Measurements from ENCODE around the gene LCN12. TPM values are rescaled to one million over a fixed set of nuclear protein-coding genes. Genes with fewer than 3 reads are reported as not detected.

The LCN12 gene, protein sequence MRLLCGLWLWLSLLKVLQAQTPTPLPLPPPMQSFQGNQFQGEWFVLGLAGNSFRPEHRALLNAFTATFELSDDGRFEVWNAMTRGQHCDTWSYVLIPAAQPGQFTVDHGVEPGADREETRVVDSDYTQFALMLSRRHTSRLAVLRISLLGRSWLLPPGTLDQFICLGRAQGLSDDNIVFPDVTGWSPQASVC
- not detected for polyA plus RNA-seq (2013, experiment 1 of 4)
- polyA plus RNA-seq (2013, experiment 2 of 4) = 0.78 TPM
- polyA plus RNA-seq (2013, experiment 3 of 4) = 0.64 TPM
- 0.77 TPM for polyA plus RNA-seq (2013, experiment 4 of 4)

DNA sequence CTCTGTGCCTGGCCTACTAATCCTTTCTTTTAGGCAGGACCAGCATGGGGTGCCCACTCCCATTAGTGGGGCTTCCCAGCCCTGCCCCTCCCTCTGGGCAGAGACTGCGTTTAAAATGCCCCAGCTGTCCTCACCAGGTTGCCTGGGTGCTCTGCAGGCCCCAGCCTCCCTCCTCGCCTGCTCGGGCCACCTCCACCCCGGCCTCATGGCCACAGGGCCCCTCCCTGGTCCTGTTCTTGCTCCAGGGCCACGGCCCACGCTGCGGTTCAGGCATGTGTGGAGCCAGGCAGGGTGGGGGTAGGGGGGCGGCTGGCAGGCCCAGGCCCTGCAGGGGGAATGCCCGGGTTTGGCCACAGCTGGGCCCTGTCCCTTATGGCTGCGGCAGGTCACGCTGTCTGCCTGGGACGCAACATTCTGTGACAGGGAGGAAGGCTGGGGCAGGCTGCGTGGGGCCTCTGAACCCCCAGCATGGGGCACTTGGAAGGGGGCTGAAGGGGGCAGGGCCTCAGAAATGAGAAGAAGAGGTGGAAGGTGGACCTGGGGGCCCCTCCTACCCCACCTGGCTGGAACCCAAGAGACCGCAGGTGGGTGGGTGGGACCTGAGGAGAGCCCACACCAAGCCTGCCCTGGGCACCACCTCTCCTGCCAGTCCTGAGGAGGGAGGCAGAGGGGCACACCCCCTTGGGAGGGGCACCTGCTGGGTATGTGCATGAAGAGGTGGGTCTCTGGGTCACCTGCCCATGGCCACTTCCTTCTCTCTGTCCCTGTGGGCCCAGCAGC lies at the start of gene LCN12:
Gene LCN12, plus strand, starts transcription at position 733 of the 780 bp plus-strand sequence. CDS start 55 bp downstream, outside the sequence.
- no peaks in the 10 kb centered on the region for H3K36me3 ChIP-seq (ENCODE audit: control insufficient read depth, insufficient read depth, low read length)
- WGBS, 2 experiments = 84 to 87% methylated on average over 14 of the region's 14 CpGs
- H3K4me1 ChIP-seq (ENCODE audit: control insufficient read depth, insufficient read depth, low read length) = peaks cover 15% of the 10 kb centered on the region
- no peaks in the 10 kb centered on the region for H3K27me3 ChIP-seq (ENCODE audit: control insufficient read depth, insufficient read depth, low read length, poor library complexity, severe bottlenecking)
- H3K4me3 ChIP-seq (ENCODE audit: insufficient read depth, low read depth, low read length) = no peak within 1 kb of the TSS
- no peaks in the 10 kb centered on the region for H3K9me3 ChIP-seq (ENCODE audit: control insufficient read depth, low read length)
- no peak within 1 kb of the TSS for H3K27ac ChIP-seq (ENCODE audit: insufficient read depth, low read depth, low read length, poor library complexity, severe bottlenecking)

DNA sequence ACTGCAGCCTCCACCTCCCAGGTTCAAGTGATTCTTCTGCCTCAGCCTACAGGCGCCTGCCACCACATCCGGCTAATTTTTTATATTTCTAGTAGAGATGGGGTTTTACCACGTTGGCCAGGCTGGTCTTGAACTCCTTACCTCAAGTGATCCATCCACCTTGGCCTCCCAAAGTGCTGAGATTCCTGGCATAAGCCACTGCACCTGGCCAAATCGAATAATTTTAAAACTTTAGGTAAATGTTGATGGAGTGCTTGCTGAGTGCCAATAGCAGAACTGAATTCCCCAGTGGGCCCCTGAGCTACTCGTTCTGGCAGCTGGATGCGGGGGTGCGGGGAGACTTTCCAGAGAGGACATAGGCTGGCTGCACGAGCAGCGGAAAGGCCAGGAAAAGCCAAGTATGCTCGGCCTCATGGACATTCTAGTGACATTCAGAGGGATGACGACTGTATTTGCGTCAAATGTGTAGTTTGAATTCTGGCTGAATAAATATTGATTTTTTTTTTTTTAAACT lies 49.0 kb upstream of the LCN12 start:
- Histone ChIP-seq H3K36me3 (ENCODE audit: control insufficient read depth, insufficient read depth, low read length) (peaks cover 22% of the 10 kb centered on the region), H3K27me3 (ENCODE audit: control insufficient read depth, insufficient read depth, low read length, poor library complexity, severe bottlenecking) (no peaks in the 10 kb centered on the region), H3K4me1 (ENCODE audit: control insufficient read depth, insufficient read depth, low read length) (no peaks in the 10 kb centered on the region), H3K27ac (ENCODE audit: insufficient read depth, low read depth, low read length, poor library complexity, severe bottlenecking) (no peak overlapping the region), H3K4me3 (ENCODE audit: insufficient read depth, low read depth, low read length) (no peak overlapping the region), H3K9me3 (ENCODE audit: control insufficient read depth, low read length) (no peaks in the 10 kb centered on the region)
- WGBS, 2 experiments = 93 to 97% methylated on average over 12 of the region's 12 CpGs

DNA sequence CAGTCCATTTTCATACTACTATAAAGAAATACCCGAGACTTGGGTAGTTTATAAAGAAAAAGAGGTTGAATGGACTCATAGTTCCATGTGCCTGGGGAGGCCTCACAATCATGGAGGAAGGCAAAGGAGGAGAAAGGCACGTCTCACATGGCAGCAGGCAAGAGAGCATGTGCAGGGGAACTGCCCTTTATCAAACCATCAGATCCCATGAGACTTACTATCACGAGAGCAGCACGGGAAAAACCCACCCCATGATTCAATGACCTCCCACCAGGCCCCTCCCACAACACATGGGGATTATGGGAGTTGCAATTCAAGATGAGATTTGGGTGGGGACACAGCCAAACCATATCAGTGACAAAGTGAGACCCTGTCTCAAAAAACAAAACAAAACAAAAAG lies 45.8 kb upstream of the LCN12 start:
- Histone ChIP-seq H3K36me3 (ENCODE audit: control insufficient read depth, insufficient read depth, low read length) (peaks cover 15% of the 10 kb centered on the region), H3K27me3 (ENCODE audit: control insufficient read depth, insufficient read depth, low read length, poor library complexity, severe bottlenecking) (no peaks in the 10 kb centered on the region), H3K27ac (ENCODE audit: insufficient read depth, low read depth, low read length, poor library complexity, severe bottlenecking) (no peak overlapping the region), H3K4me1 (ENCODE audit: control insufficient read depth, insufficient read depth, low read length) (no peaks in the 10 kb centered on the region), H3K4me3 (ENCODE audit: insufficient read depth, low read depth, low read length) (no peak overlapping the region), H3K9me3 (ENCODE audit: control insufficient read depth, low read length) (no peaks in the 10 kb centered on the region)
- 82 to 92% methylated on average over 4 of the region's 4 CpGs for WGBS, 2 experiments

DNA sequence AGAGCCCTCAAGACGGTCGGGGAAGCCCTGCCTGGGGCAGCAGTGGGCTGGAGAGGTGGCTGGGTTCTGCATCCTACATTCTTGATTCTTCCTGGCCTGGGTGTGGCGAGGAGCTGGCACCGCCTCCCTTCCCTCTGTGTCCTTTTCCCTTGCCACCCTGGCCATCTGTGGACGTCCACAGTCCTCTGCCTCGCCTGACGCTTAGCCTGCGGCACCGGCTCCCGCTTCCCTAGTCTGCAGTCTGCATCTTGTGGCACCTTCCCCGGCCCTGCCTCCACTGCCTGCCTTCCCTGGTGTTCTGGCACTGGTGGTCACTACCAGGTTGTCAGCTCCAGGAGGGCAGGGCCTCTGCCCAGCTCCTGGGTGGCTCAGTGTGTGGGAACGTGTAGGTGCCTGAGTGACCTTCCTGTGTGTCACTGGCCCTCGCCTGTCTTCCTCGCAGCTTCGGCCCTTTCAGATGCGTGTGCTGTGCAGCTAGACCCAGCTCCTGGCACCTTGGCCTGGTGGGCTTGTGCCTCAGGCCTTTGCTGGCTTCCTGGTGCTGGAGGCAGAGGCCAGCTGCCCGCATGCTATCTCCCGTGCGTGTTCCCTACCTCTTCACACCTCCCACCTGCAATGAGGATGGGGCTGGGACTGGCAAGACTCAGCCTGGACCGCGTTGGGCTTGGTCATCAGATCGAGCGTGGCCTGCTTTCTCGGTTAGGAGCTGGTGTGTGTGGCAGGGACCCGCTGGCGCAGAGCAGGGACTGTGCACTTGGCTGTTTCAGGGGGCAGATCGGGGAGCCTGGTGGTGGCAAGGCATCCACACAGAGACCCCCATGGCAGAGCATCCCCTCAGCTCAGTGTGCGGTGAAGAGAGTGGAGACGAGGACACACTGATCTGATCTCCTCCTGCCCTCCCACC lies 44.8 kb upstream of the LCN12 start:
- no peak overlapping the region for H3K27ac ChIP-seq (ENCODE audit: insufficient read depth, low read depth, low read length, poor library complexity, severe bottlenecking)
- H3K4me1 ChIP-seq (ENCODE audit: control insufficient read depth, insufficient read depth, low read length) = no peaks in the 10 kb centered on the region
- peaks cover 7% of the 10 kb centered on the region for H3K36me3 ChIP-seq (ENCODE audit: control insufficient read depth, insufficient read depth, low read length)
- 95 to 96% methylated on average over 29 of the region's 29 CpGs for WGBS, 2 experiments
- no peaks in the 10 kb centered on the region for H3K9me3 ChIP-seq (ENCODE audit: control insufficient read depth, low read length)
- H3K27me3 ChIP-seq (ENCODE audit: control insufficient read depth, insufficient read depth, low read length, poor library complexity, severe bottlenecking) = no peaks in the 10 kb centered on the region
- no peak overlapping the region for H3K4me3 ChIP-seq (ENCODE audit: insufficient read depth, low read depth, low read length)

DNA sequence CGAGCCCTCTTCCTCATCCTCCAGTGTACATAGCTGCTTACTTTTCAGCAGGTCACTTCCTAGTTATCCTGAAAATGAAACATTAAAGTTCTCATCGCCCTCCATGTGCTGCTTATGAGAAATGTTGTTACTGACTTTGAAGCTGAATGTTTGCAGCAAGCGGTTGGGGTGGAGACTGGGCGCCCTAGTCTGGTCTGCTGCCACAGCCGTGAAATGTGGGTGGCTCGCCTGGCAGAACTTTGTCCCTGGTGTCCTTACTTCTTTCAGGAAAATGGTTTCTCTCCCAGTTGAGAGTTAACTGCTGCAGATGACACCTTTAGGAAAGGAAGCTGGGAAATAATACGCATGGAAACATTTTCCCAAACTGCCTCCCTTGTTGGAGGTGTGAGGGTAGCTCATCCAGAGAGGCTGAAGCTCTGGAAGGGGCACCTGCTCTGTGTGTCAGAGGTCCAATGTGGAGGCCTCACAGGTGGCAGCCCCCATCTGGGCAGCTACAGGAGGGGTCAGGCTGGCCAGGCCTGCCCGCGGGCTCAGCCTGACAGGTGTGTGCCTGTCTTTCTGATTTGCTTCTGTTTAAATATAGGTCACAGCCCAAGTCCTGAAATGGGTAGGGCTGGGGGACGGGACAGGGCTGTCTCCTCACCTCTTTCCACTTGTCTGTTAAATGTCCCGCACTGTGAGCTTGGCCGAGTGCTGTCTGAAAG lies 41.7 kb upstream of the LCN12 start:
- H3K27me3 ChIP-seq (ENCODE audit: control insufficient read depth, insufficient read depth, low read length, poor library complexity, severe bottlenecking) = no peaks in the 10 kb centered on the region
- H3K9me3 ChIP-seq (ENCODE audit: control insufficient read depth, low read length) = no peaks in the 10 kb centered on the region
- peaks cover 4% of the 10 kb centered on the region for H3K36me3 ChIP-seq (ENCODE audit: control insufficient read depth, insufficient read depth, low read length)
- H3K27ac ChIP-seq (ENCODE audit: insufficient read depth, low read depth, low read length, poor library complexity, severe bottlenecking) = no peak overlapping the region
- WGBS, 2 experiments = 95 to 96% methylated on average over 12 of the region's 12 CpGs
- no peak overlapping the region for H3K4me3 ChIP-seq (ENCODE audit: insufficient read depth, low read depth, low read length)
- H3K4me1 ChIP-seq (ENCODE audit: control insufficient read depth, insufficient read depth, low read length) = no peaks in the 10 kb centered on the region

DNA sequence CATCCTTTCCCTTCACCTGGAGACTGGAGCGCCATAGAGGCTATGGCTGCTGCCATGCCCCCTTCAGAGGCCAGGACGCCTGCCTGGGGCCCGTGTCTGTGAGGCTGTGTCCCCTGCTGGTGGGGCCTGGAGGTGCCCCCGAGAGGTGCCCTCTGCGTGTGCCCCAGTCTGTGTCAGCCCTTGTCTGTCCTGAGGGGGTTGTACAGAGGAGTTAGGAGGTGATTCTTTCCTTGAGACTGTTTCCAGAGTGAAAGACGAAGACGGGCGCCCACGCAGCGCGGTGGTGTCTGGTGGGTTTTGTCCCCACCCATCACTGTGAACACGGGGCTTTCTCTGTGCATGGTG lies 41.2 kb upstream of the LCN12 start:
- WGBS, 2 experiments = 93 to 94% methylated on average over 12 of the region's 12 CpGs
- H3K9me3 ChIP-seq (ENCODE audit: control insufficient read depth, low read length) = no peaks in the 10 kb centered on the region
- no peaks in the 10 kb centered on the region for H3K27me3 ChIP-seq (ENCODE audit: control insufficient read depth, insufficient read depth, low read length, poor library complexity, severe bottlenecking)
- H3K4me3 ChIP-seq (ENCODE audit: insufficient read depth, low read depth, low read length) = no peak overlapping the region
- no peaks in the 10 kb centered on the region for H3K4me1 ChIP-seq (ENCODE audit: control insufficient read depth, insufficient read depth, low read length)
- H3K27ac ChIP-seq (ENCODE audit: insufficient read depth, low read depth, low read length, poor library complexity, severe bottlenecking) = no peak overlapping the region
- H3K36me3 ChIP-seq (ENCODE audit: control insufficient read depth, insufficient read depth, low read length) = peaks cover 3% of the 10 kb centered on the region

DNA sequence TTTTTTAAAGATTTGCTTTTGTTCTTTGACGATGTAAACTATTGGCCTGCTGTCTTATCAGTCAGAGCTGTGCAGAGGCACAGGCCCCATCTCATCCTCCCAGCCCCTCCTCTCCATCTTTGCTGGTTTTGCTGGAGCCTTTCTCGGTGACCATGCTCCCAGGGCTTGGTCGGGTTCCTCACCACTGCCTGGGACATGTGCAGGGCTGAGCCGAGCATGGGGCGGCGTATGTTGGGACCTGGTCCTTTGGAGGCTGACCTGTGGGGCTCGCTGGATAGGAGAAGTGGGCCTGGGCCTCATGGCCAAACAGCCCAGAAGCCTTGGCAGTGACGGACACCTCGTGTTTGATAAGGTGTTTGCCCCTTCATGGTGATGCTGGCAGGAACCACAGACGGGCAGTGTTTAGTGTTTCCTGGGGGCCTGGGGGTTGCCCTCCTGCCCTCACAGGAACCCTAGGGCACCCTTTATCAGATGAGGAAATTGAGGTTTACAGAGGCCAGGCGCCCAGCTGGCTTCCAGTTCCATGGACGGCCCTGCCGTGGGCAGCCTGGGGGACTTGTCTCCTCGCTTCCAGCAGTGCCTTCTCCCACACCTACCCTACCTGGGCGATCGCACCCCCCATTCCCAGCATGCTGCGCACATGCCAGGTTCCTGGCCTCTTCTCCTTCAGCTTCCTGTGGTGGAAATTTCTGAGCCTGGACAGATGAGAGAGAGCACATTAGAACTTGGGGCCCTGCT lies 38.2 kb upstream of the LCN12 start:
- Histone ChIP-seq H3K27me3 (ENCODE audit: control insufficient read depth, insufficient read depth, low read length, poor library complexity, severe bottlenecking) (no peaks in the 10 kb centered on the region), H3K4me3 (ENCODE audit: insufficient read depth, low read depth, low read length) (no peak overlapping the region), H3K27ac (ENCODE audit: insufficient read depth, low read depth, low read length, poor library complexity, severe bottlenecking) (no peak overlapping the region), H3K4me1 (ENCODE audit: control insufficient read depth, insufficient read depth, low read length) (no peaks in the 10 kb centered on the region), H3K36me3 (ENCODE audit: control insufficient read depth, insufficient read depth, low read length) (peaks cover 9% of the 10 kb centered on the region), H3K9me3 (ENCODE audit: control insufficient read depth, low read length) (no peaks in the 10 kb centered on the region)
- WGBS, 2 experiments = 94 to 97% methylated on average over 17 of the region's 17 CpGs

DNA sequence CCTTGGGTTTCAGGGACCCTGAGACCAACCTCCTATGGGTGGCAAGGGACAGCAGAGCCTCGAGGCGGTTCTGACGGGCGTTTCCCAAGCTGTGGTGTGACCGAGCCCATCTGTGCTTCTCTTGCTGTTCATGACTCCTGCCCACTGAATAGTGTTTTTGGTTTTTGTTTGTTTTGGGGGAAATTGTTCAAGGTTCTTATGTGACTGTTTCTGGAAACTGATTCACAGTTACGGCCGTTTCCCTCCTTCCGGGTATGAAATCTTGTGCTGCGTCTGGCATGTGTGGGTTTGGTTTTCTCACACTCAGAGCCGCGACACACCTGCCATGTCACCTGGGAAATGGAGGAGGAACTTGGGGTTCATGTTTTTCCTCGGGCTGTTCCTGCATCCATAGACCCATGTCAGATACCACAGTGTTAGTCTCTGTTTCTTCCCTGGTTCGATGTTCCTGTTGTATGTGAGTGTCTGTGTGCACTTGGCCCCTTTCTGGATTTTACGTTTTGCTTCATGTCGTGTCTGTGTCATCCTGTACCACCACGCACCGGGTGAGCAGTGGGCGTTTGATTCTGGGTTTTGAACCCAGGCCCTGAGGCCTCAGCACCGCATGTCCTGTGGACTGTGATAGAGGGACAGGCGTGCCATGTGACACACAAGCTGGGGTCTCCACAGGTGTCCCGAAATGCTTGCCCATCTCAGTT lies 36.3 kb upstream of the LCN12 start:
- Histone ChIP-seq H3K4me3 (ENCODE audit: insufficient read depth, low read depth, low read length) (no peak overlapping the region), H3K36me3 (ENCODE audit: control insufficient read depth, insufficient read depth, low read length) (peaks cover 21% of the 10 kb centered on the region), H3K9me3 (ENCODE audit: control insufficient read depth, low read length) (no peaks in the 10 kb centered on the region), H3K4me1 (ENCODE audit: control insufficient read depth, insufficient read depth, low read length) (no peaks in the 10 kb centered on the region), H3K27ac (ENCODE audit: insufficient read depth, low read depth, low read length, poor library complexity, severe bottlenecking) (no peak overlapping the region), H3K27me3 (ENCODE audit: control insufficient read depth, insufficient read depth, low read length, poor library complexity, severe bottlenecking) (no peaks in the 10 kb centered on the region)
- 93 to 94% methylated on average over 21 of the region's 21 CpGs for WGBS, 2 experiments
